Mucosa of stomach (tissue), 1 donor: ENCODE data around the gene ADM.

Source experiments
- H3K27me3 ChIP-seq: one replicate; pipeline ENCODE4 v1.7.0; 2013; ENCODE audit warnings: mild to moderate bottlenecking, low read length; ENCODE audit not compliant: control insufficient read depth, insufficient read depth
- H3K36me3 ChIP-seq: one replicate; pipeline ENCODE4 v1.7.0; 2013; ENCODE audit warnings: low read length; ENCODE audit not compliant: control insufficient read depth, insufficient read depth
- H3K4me1 ChIP-seq: one replicate; pipeline ENCODE4 v1.7.0; 2013; ENCODE audit warnings: mild to moderate bottlenecking, low read length; ENCODE audit not compliant: control insufficient read depth, insufficient read depth
- H3K4me3 ChIP-seq: one replicate; pipeline ENCODE4 v1.7.0; 2013; ENCODE audit warnings: low read length
- H3K9ac ChIP-seq: one replicate; pipeline ENCODE4 v1.7.0; 2013; ENCODE audit warnings: mild to moderate bottlenecking, low read length, moderate library complexity
- H3K9me3 ChIP-seq: one replicate; pipeline ENCODE4 v1.7.0; 2013; ENCODE audit warnings: mild to moderate bottlenecking, low read length, moderate library complexity; ENCODE audit not compliant: control insufficient read depth
- donor health status: Pancreatic carcinoma.

The ADM gene

GRCh38 chr11:10329356-10329755 is 24.5 kb downstream of the ADM start:
- Histone ChIP-seq H3K27me3 (no peaks in the 10 kb centered on the region), H3K36me3 (no peaks in the 10 kb centered on the region), H3K4me3 (no peak overlapping the region), H3K4me1 (peaks cover 40% of the 10 kb centered on the region), H3K9ac (no peak overlapping the region), H3K9me3 (no peaks in the 10 kb centered on the region)

- H3K4me3 ChIP-seq, result no peak overlapping the region
- H3K27me3 ChIP-seq, result no peaks in the 10 kb centered on the region
- no peak overlapping the region for H3K9ac ChIP-seq
- no peaks in the 10 kb centered on the region for H3K9me3 ChIP-seq
- no peaks in the 10 kb centered on the region for H3K36me3 ChIP-seq
- H3K4me1 ChIP-seq, result peaks cover 35% of the 10 kb centered on the region
These were observed 25.1 kb downstream of the ADM start for GRCh38 chr11:10329935-10330334.

- Histone ChIP-seq H3K9ac (no peak overlapping the region), H3K4me3 (no peak overlapping the region), H3K36me3 (no peaks in the 10 kb centered on the region), H3K4me1 (peaks cover 21% of the 10 kb centered on the region), H3K27me3 (no peaks in the 10 kb centered on the region), H3K9me3 (no peaks in the 10 kb centered on the region)
These were observed 26.8 kb downstream of the ADM start for GRCh38 chr11:10331548-10332289.

- Histone ChIP-seq H3K9me3 (no peaks in the 10 kb centered on the region), H3K9ac (no peak overlapping the region), H3K4me3 (no peak overlapping the region), H3K4me1 (peaks cover 4% of the 10 kb centered on the region), H3K27me3 (no peaks in the 10 kb centered on the region), H3K36me3 (no peaks in the 10 kb centered on the region)
These were observed 28.6 kb downstream of the ADM start for GRCh38 chr11:10333490-10333889.

GRCh38 chr11:10338287-10338686 is 33.4 kb downstream of the ADM start:
- Histone ChIP-seq H3K9ac (no peak overlapping the region), H3K4me1 (no peaks in the 10 kb centered on the region), H3K36me3 (no peaks in the 10 kb centered on the region), H3K4me3 (no peak overlapping the region), H3K27me3 (no peaks in the 10 kb centered on the region), H3K9me3 (no peaks in the 10 kb centered on the region)

- H3K9me3 ChIP-seq, result no peaks in the 10 kb centered on the region
- H3K4me1 ChIP-seq, result peaks cover 18% of the 10 kb centered on the region
- H3K9ac ChIP-seq, result no peak overlapping the region
- no peaks in the 10 kb centered on the region for H3K27me3 ChIP-seq
- H3K36me3 ChIP-seq, result no peaks in the 10 kb centered on the region
- H3K4me3 ChIP-seq, result no peak overlapping the region
These were observed 43.9 kb downstream of the ADM start for GRCh38 chr11:10348650-10349280.

- Histone ChIP-seq H3K9me3 (no peaks in the 10 kb centered on the region), H3K36me3 (no peaks in the 10 kb centered on the region), H3K27me3 (no peaks in the 10 kb centered on the region), H3K9ac (no peak overlapping the region), H3K4me3 (no peak overlapping the region), H3K4me1 (peaks cover 18% of the 10 kb centered on the region)
These were observed 44.4 kb downstream of the ADM start for GRCh38 chr11:10349281-10349665.

- Histone ChIP-seq H3K9ac (no peak overlapping the region), H3K9me3 (no peaks in the 10 kb centered on the region), H3K36me3 (no peaks in the 10 kb centered on the region), H3K4me1 (peaks cover 18% of the 10 kb centered on the region), H3K4me3 (no peak overlapping the region), H3K27me3 (no peaks in the 10 kb centered on the region)
These were observed 44.9 kb downstream of the ADM start for GRCh38 chr11:10349806-10350205.

- peaks cover 18% of the 10 kb centered on the region for H3K4me1 ChIP-seq
These were observed 45.5 kb downstream of the ADM start for GRCh38 chr11:10350334-10350733.

GRCh38 chr11:10351435-10351764 is 46.5 kb downstream of the ADM start:
- Histone ChIP-seq H3K9ac (no peak overlapping the region), H3K36me3 (no peaks in the 10 kb centered on the region), H3K27me3 (no peaks in the 10 kb centered on the region), H3K4me3 (no peak overlapping the region), H3K9me3 (no peaks in the 10 kb centered on the region), H3K4me1 (peaks cover 18% of the 10 kb centered on the region)

More at GRCh38 chr11:10350334-10350733, 45.5 kb downstream of the ADM start:
- no peaks in the 10 kb centered on the region for H3K27me3 ChIP-seq
- H3K9ac ChIP-seq, result no peak overlapping the region
- no peaks in the 10 kb centered on the region for H3K36me3 ChIP-seq
- H3K4me3 ChIP-seq, result no peak overlapping the region
- H3K9me3 ChIP-seq, result no peaks in the 10 kb centered on the region

- H3K9ac ChIP-seq, result no peak overlapping the region
- no peak overlapping the region for H3K4me3 ChIP-seq
- H3K36me3 ChIP-seq, result no peaks in the 10 kb centered on the region
- H3K27me3 ChIP-seq, result no peaks in the 10 kb centered on the region
- H3K9me3 ChIP-seq, result no peaks in the 10 kb centered on the region
- H3K4me1 ChIP-seq, result peaks cover 18% of the 10 kb centered on the region
These were observed 47.1 kb downstream of the ADM start for GRCh38 chr11:10351765-10352641.

GRCh38 chr11:10352921-10353550 is 48.2 kb downstream of the ADM start:
- H3K9ac ChIP-seq, result no peak overlapping the region
- peaks cover 18% of the 10 kb centered on the region for H3K4me1 ChIP-seq
- no peaks in the 10 kb centered on the region for H3K36me3 ChIP-seq
- H3K27me3 ChIP-seq, result no peaks in the 10 kb centered on the region
- no peak overlapping the region for H3K4me3 ChIP-seq
- no peaks in the 10 kb centered on the region for H3K9me3 ChIP-seq
